HG02970 (cell line): ENCODE results near the gene DUSP6.

Experiments
- ATAC-seq: cut with Tn5 transposase; IDR thresholded peaks from one replicate; pipeline ENCODE4 v1.9.1; 2021; ENCODE audit warnings: mild to moderate bottlenecking, moderate library complexity, moderate number of reproducible peaks; ENCODE audit not compliant: unreplicated experiment, low FRiP score

DUSP6 gene

DNA sequence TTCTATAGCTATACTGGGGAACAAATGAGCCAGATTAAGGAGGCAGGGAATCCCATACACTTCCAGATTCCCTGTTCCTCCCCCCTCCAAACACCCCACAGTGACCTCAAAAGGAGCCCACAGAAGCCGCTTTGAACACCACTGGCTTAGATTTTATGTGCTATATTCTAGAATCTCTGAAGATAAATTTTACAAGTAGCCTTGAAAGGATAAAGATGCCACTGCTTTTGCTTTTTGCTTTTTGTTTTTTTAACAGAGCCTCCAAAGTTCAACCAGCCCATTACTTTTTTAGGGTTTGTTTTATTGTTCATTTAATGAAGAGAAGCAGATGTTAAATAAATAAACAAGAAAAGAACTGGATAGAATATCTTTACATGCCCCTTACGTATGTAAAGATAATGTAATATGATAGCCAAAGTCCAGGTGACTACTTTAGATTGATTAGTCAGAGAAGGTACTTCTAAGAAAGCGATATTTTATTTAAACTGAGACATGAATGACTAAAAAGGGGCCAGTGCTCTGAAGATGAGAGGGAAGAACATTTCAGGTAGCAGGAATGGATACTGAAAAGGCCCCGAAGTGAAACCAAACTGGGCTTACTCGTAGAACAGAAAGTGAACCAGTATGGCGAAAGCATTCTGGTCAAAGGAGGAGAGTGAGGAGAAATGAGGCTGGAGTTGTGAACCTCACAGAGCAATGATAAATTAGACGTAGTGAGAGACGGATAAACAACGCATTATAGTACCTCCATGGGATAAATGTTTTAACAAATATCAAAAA, 44.6 kb downstream of the DUSP6 start:
- ATAC-seq: no peak

DNA sequence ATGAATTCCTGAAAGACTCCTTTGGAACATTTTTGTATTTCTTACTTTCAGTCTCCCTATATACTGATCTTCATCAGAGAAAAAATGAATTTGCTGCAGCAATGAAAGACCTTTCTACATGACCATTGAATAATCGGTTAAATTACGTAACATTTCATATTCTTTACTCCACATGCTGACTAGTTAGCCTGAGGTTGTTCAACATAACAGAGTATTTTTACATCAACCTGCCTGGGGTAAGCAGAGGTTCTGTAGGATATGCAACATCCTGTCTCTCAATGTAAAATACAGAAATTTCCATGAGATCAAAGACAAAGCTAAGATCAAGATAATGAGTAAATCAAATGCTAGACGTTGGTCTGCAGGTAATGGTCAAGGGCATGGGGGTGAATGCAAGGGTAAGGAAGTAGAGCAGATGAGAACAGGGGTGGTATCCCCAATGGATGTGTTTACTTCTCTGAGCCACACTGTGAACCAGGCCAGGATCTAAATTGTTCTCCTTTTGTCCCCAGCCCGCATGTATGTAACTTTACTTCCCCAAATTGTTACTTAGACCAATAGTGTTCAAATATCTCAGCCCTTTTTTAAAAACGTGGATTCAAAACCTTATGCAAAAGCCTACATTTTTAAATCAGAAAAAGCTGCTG, 45.4 kb downstream of the DUSP6 start:
- ATAC-seq: no peak

DNA sequence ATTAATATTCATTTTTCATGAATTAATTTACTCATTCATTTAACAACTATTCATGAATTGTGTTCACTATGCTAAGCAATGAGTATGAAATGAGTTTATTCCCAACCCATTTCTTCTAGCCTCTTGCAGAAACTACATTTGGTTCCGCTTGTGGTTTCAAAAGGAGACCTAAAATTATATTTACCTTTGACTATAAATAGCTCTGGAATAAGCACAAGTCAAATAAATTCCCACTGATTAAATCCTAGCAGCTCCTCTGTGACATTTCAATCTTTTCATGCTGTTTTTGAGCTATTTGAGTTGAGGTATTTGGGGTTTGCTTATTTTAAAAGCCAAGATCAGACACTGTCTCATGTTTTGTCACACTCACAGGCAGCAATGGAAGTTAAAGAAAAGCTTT, 46.9 kb downstream of the DUSP6 start:
- ATAC-seq: no peak

DNA sequence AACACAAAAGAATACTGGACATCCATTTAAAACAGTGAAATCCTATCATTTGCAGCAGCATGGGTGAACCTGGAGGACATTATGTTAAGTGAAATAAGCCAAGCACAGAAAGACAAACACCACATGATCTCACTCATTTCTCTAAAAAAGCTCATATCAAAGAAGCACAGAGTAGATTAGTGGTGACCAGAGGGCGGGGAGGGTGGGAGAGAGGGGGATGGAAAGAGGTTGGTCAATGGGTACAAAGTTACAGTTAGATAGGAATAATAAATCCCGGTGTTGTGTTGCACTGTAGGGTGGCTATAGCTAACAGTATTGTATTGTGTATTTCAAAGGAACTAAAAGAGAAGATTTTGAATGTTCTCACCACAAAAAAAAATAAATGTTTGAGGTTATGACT, 52.4 kb downstream of the DUSP6 start:
- no peak for ATAC-seq

DNA sequence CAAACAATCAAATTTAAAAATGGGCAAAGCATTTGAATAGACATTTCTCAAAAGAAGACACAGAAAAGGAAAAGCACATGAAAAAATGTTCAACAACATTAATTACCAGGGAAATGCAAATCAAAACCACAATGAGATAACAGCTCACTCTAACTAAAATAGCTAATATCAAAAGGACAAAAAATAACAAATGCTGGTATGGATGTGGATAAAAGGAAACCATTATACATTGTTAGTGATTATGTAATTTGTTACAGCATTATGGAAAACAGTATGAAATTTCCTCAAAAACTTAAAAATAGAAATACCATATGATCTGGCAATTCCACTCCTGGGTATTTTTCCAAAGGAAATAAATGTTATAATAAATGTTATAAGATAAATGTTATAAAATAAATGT, 52.9 kb downstream of the DUSP6 start:
- no peak for ATAC-seq
